ENCODE results near the gene ZNF608. TPM values are rescaled to one million over a fixed set of nuclear protein-coding genes. Genes with fewer than 3 reads are reported as not detected.

ZNF608 gene
- polyA plus RNA-seq, 4 donors, result 56.4 to 80.4 (median 64.0) TPM

DNA sequence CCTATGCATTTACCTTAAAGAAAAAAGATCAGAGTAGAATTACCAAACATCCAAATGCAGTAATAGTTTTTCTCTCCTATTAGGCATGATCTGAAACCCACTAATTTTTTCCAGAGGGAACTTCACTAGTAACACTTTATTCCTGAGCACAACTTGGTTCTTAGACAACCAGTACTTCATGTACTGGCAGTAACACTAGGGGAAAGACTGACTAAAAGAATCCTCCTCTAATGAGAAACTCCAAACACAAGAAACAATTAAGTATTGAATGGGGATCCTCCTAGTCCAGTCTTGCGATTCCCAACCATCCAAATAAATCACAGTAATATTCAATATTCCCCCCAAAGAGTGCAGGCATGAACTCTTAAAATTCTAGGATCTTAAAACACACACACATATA, 48.9 kb downstream of the ZNF608 start:
- no peak for DNase-seq (ENCODE audit: low read depth in 4 of 4, low spot score in 2 of 4)

- no peak for DNase-seq (ENCODE audit: low read depth in 4 of 4, low spot score in 2 of 4)
Measured at GRCh38 chr5:124696898-124697297, 49.5 kb downstream of the ZNF608 start.
